ENCODE measurements around the gene EFL1. TPM values are rescaled to one million over a fixed set of nuclear protein-coding genes. Genes with fewer than 3 reads are reported as not detected.

The EFL1 gene
- total and polyA plus RNA-seq, 10 of the 15 experiments (the other 5 are each of a cell fraction or from before 2014, with no cell fraction given): 6.2 to 42.3 (median 24.7) TPM

GRCh38 chr15:82137261-82137660 lies 125.3 kb downstream of the EFL1 start (continued):
- TF ChIP-seq NFYB (IDR thresholded peaks at IDR 0.05; ENCODE audit: insufficient read depth, low read depth, low read length): no peak

GRCh38 chr15:82136120-82136519 lies 126.4 kb downstream of the EFL1 start:
- Histone ChIP-seq H3K27me3 (replicated peaks in 1 of 2; ENCODE audit: control insufficient read depth in 2 of 2, insufficient read depth in 2 of 2, low read length in 1 of 2) (no peaks in the 10 kb centered on the region), H3K9me3 (replicated peaks; ENCODE audit: control insufficient read depth, insufficient read depth, low read length) (no peaks in the 10 kb centered on the region), H3K36me3 (ENCODE audit: control insufficient read depth in 2 of 2, insufficient read depth in 2 of 2, low read length in 1 of 2) (peaks cover 0 to 3% of the 10 kb centered on the region in 2 experiments; a peak in 2 of 4 replicates), H3K9ac (ENCODE audit: control insufficient read depth, insufficient read depth, low read length) (no peak overlapping the region), H2AFZ (ENCODE audit: control insufficient read depth, low read depth, low read length) (no peak overlapping the region), H3K4me1 (ENCODE audit: control insufficient read depth, insufficient read depth, low read length) (no peaks in the 10 kb centered on the region), H4K20me1 (ENCODE audit: control insufficient read depth, insufficient read depth) (no peaks in the 10 kb centered on the region), H3K79me2 (ENCODE audit: control insufficient read depth, insufficient read depth, low read length) (no peaks in the 10 kb centered on the region), H3K4me2 (ENCODE audit: control insufficient read depth, insufficient read depth) (no peak overlapping the region), H3K4me3 (no peak overlapping the region), H3K27ac (ENCODE audit: control insufficient read depth, insufficient read depth) (no peak overlapping the region)
- ChIA-PET RAD21 (ENCODE audit: unreplicated experiment) (no interaction called here), CTCF (interaction anchor here (1.5 to 2.1 kb wide), 3 partner anchors 9 to 62 kb away, joined by 4 read pairs; no protein-coding TSS in a partner anchor), SMC1A (ENCODE audit: uncharacterized antibody, unreplicated experiment) (interaction anchor here (1.9 kb wide), 1 partner anchor 22 kb away, joined by 6 read pairs; no protein-coding TSS in a partner anchor), POLR2A (no interaction called here)
- intact Hi-C loops (cut with micrococcal nuclease; ENCODE audit: unreplicated experiment): no loop called here
- BruUV-seq (replicated peaks): no TSS peak
- DNase-seq (ENCODE audit: low read depth, low spot score) (no peak), FAIRE-seq (no peak), ATAC-seq (no peak)
- WGBS (ENCODE audit: insufficient coverage, insufficient replicate concordance, low lambda C conversion rate, missing lambda C conversion rate): 95% methylated on average over 3 of the region's 3 CpGs
- in situ Hi-C loops (cut with MboI): no loop called here
- no peak for TF ChIP-seq GATAD2B (conservative IDR thresholded peaks at IDR 0.05; ENCODE audit: low read depth)
- no peak for TF ChIP-seq RAD21 (IDR thresholded peaks at IDR 0.05; ENCODE audit: insufficient read depth, low read depth, low read length)
- no peak for TF ChIP-seq FOS (IDR thresholded peaks at IDR 0.05; ENCODE audit: borderline replicate concordance, extremely low read depth, insufficient read length)
- no peak for TF ChIP-seq E4F1 (IDR thresholded peaks at IDR 0.05; ENCODE audit: borderline replicate concordance, partially characterized antibody)
- TF ChIP-seq POLR2AphosphoS5 (IDR thresholded peaks at IDR 0.05; ENCODE audit: low read length): no peak
- TF ChIP-seq BACH1 (IDR thresholded peaks at IDR 0.05; ENCODE audit: borderline replicate concordance): no peak
- no peak for TF ChIP-seq SMC3 (IDR thresholded peaks at IDR 0.05; ENCODE audit: borderline replicate concordance, low read length)
- TF ChIP-seq GABPA (IDR thresholded peaks at IDR 0.05; ENCODE audit: low read depth): no peak
- TF ChIP-seq SPI1 (IDR thresholded peaks at IDR 0.05; ENCODE audit: borderline replicate concordance, insufficient read depth, low read depth, low read length): no peak
- TF ChIP-seq ZNF274 (IDR thresholded peaks at IDR 0.05; ENCODE audit: insufficient read depth, insufficient read length): no peak
- no peak for TF ChIP-seq NFIC (IDR thresholded peaks at IDR 0.05; ENCODE audit: low read depth, low read length)
- no peak for TF ChIP-seq ZBTB11 (CRISPR knock-in tag; IDR thresholded peaks at IDR 0.05)
- TF ChIP-seq ZZZ3 (IDR thresholded peaks at IDR 0.05; ENCODE audit: control insufficient read depth, insufficient read length, low read depth): no peak
- no peak for TF ChIP-seq ATF3 (IDR thresholded peaks at IDR 0.05; ENCODE audit: borderline replicate concordance, extremely low read depth, low read depth, low read length)
- TF ChIP-seq TCF12 (IDR thresholded peaks at IDR 0.05; ENCODE audit: low read depth, low read length): no peak
- no peak for TF ChIP-seq EGR1 (IDR thresholded peaks at IDR 0.05; ENCODE audit: borderline replicate concordance in 1 of 2, low read depth in 2 of 2, low read length in 2 of 2)
- no peak for TF ChIP-seq ZSCAN29 (IDR thresholded peaks at IDR 0.05)

Data from GM12878 (cell line).